ENCODE measurements around the gene GPR150. TPM values are rescaled to one million over a fixed set of nuclear protein-coding genes. Genes with fewer than 3 reads are reported as not detected.

The GPR150 gene
- total and polyA plus RNA-seq, 10 of the 15 experiments (the other 5 are each of a cell fraction or from before 2014, with no cell fraction given), result 0.08 to 1.1 (median 0.37) TPM; not detected in 1

DNA sequence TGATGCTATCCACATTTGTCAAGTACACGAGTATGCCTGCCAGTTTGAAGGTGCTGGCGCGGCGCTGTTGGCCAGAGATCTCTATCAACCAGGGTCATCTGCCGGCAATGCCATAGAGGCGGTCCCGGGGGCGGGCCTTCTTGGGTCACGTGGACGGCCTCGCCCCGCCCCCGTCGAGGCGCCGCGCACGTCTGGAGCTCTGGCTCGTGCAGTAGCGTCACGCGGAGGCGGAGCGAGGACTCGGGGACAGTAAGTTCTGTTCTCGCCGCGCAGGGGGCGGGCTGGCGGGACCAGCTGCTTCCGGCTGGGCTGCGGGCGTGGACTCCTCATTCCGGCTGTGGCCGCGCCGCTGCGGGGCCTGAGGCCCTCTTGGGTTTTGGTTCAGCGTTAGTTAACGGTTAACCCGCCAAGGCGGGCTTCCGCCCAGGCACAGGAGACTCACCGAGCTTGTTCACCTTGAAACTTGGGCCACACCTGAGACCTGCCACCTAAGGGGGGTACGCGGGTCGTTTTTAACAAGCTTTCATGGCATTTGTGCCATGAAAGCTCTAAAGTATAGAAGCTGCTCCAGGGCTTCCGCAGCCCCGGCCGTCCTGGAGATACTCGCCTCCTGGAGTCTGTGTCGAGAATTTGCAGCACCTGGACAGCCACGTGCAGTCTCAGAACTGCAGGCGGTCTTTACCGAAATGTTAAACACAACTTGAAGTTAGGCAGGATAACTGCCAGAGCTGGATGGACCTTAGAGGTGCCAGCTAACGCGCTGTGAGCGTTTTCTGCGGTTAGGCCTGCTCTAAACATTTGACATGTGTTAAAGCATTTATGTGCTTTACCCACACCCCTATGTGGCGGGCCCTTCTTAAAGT is 26.9 kb downstream of the GPR150 start, which contains the start of gene RFESD (continued):
- TF ChIP-seq, protein P1, sequence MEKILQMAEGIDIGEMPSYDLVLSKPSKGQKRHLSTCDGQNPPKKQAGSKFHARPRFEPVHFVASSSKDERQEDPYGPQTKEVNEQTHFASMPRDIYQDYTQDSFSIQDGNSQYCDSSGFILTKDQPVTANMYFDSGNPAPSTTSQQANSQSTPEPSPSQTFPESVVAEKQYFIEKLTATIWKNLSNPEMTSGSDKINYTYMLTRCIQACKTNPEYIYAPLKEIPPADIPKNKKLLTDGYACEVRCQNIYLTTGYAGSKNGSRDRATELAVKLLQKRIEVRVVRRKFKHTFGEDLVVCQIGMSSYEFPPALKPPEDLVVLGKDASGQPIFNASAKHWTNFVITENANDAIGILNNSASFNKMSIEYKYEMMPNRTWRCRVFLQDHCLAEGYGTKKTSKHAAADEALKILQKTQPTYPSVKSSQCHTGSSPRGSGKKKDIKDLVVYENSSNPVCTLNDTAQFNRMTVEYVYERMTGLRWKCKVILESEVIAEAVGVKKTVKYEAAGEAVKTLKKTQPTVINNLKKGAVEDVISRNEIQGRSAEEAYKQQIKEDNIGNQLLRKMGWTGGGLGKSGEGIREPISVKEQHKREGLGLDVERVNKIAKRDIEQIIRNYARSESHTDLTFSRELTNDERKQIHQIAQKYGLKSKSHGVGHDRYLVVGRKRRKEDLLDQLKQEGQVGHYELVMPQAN (conservative IDR thresholded peaks at IDR 0.05), result no peak; the same call in 1 of the 2 replicates
- TF ChIP-seq KAT2A (conservative IDR thresholded peaks at IDR 0.05; ENCODE audit: control insufficient read depth, low read depth, low read length) (no peak), POLR2AphosphoS5 (IDR thresholded peaks at IDR 0.05; ENCODE audit: low read length) (peak; percentile 81), JUND (IDR thresholded peaks at IDR 0.05; ENCODE audit: low read depth, low read length) (no peak), ZBED1 (IDR thresholded peaks at IDR 0.05; ENCODE audit: borderline replicate concordance) (no peak), RCOR1 (conservative IDR thresholded peaks at IDR 0.05; ENCODE audit: low read depth, low read length) (0 out of 2 replicates have a peak, but pooled peaks have one; percentile 23), BRCA1 (IDR thresholded peaks at IDR 0.05; ENCODE audit: low read depth, low read length) (no peak), SIX5 (IDR thresholded peaks at IDR 0.05; ENCODE audit: low read depth, low read length, severe bottlenecking) (no peak), SREBF1 (IDR thresholded peaks at IDR 0.05; ENCODE audit: low read length) (no peak), NFYB (IDR thresholded peaks at IDR 0.05; ENCODE audit: insufficient read depth, low read depth, low read length) (no peak), NRF1 (conservative IDR thresholded peaks at IDR 0.05; ENCODE audit: low read depth, low read length) (peak; percentile 35; the same call in 1 of the 2 replicates), HSF1 (IDR thresholded peaks at IDR 0.05; ENCODE audit: low read depth, low read length) (no peak), FOS (IDR thresholded peaks at IDR 0.05; ENCODE audit: borderline replicate concordance, extremely low read depth, insufficient read length) (no peak)
- TF ChIP-seq, protein P2, sequence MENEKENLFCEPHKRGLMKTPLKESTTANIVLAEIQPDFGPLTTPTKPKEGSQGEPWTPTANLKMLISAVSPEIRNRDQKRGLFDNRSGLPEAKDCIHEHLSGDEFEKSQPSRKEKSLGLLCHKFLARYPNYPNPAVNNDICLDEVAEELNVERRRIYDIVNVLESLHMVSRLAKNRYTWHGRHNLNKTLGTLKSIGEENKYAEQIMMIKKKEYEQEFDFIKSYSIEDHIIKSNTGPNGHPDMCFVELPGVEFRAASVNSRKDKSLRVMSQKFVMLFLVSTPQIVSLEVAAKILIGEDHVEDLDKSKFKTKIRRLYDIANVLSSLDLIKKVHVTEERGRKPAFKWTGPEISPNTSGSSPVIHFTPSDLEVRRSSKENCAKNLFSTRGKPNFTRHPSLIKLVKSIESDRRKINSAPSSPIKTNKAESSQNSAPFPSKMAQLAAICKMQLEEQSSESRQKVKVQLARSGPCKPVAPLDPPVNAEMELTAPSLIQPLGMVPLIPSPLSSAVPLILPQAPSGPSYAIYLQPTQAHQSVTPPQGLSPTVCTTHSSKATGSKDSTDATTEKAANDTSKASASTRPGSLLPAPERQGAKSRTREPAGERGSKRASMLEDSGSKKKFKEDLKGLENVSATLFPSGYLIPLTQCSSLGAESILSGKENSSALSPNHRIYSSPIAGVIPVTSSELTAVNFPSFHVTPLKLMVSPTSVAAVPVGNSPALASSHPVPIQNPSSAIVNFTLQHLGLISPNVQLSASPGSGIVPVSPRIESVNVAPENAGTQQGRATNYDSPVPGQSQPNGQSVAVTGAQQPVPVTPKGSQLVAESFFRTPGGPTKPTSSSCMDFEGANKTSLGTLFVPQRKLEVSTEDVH (IDR thresholded peaks at IDR 0.05; ENCODE audit: low read depth, partially characterized antibody), result no peak
- TF ChIP-seq, protein P3, sequence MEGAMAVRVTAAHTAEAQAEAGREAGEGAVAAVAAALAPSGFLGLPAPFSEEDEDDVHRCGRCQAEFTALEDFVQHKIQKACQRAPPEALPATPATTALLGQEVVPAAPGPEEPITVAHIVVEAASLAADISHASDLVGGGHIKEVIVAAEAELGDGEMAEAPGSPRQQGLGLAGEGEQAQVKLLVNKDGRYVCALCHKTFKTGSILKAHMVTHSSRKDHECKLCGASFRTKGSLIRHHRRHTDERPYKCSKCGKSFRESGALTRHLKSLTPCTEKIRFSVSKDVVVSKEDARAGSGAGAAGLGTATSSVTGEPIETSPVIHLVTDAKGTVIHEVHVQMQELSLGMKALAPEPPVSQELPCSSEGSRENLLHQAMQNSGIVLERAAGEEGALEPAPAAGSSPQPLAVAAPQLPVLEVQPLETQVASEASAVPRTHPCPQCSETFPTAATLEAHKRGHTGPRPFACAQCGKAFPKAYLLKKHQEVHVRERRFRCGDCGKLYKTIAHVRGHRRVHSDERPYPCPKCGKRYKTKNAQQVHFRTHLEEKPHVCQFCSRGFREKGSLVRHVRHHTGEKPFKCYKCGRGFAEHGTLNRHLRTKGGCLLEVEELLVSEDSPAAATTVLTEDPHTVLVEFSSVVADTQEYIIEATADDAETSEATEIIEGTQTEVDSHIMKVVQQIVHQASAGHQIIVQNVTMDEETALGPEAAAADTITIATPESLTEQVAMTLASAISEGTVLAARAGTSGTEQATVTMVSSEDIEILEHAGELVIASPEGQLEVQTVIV (IDR thresholded peaks at IDR 0.05; ENCODE audit: borderline replicate concordance, partially characterized antibody), result no peak
- TF ChIP-seq, protein P4, sequence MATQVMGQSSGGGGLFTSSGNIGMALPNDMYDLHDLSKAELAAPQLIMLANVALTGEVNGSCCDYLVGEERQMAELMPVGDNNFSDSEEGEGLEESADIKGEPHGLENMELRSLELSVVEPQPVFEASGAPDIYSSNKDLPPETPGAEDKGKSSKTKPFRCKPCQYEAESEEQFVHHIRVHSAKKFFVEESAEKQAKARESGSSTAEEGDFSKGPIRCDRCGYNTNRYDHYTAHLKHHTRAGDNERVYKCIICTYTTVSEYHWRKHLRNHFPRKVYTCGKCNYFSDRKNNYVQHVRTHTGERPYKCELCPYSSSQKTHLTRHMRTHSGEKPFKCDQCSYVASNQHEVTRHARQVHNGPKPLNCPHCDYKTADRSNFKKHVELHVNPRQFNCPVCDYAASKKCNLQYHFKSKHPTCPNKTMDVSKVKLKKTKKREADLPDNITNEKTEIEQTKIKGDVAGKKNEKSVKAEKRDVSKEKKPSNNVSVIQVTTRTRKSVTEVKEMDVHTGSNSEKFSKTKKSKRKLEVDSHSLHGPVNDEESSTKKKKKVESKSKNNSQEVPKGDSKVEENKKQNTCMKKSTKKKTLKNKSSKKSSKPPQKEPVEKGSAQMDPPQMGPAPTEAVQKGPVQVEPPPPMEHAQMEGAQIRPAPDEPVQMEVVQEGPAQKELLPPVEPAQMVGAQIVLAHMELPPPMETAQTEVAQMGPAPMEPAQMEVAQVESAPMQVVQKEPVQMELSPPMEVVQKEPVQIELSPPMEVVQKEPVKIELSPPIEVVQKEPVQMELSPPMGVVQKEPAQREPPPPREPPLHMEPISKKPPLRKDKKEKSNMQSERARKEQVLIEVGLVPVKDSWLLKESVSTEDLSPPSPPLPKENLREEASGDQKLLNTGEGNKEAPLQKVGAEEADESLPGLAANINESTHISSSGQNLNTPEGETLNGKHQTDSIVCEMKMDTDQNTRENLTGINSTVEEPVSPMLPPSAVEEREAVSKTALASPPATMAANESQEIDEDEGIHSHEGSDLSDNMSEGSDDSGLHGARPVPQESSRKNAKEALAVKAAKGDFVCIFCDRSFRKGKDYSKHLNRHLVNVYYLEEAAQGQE (IDR thresholded peaks at IDR 0.05; ENCODE audit: low read depth, low read length), result no peak

Data from GM12878 (cell line).